ENCODE measurements around the gene FAM78A.

- TF ChIP-seq CTCF (IDR thresholded peaks at IDR 0.05; ENCODE audit: poor library complexity, severe bottlenecking) (no peak), EZH2 (IDR thresholded peaks at IDR 0.05; ENCODE audit: borderline replicate concordance, insufficient read depth, low read length, poor library complexity, severe bottlenecking) (no peak), RAD21 (conservative IDR thresholded peaks at IDR 0.05) (no peak)
Measured at GRCh38 chr9:131266266-131267229, 9.8 kb downstream of the FAM78A start.
